ENCODE results near the gene FNDC10.

FNDC10 gene

DNA sequence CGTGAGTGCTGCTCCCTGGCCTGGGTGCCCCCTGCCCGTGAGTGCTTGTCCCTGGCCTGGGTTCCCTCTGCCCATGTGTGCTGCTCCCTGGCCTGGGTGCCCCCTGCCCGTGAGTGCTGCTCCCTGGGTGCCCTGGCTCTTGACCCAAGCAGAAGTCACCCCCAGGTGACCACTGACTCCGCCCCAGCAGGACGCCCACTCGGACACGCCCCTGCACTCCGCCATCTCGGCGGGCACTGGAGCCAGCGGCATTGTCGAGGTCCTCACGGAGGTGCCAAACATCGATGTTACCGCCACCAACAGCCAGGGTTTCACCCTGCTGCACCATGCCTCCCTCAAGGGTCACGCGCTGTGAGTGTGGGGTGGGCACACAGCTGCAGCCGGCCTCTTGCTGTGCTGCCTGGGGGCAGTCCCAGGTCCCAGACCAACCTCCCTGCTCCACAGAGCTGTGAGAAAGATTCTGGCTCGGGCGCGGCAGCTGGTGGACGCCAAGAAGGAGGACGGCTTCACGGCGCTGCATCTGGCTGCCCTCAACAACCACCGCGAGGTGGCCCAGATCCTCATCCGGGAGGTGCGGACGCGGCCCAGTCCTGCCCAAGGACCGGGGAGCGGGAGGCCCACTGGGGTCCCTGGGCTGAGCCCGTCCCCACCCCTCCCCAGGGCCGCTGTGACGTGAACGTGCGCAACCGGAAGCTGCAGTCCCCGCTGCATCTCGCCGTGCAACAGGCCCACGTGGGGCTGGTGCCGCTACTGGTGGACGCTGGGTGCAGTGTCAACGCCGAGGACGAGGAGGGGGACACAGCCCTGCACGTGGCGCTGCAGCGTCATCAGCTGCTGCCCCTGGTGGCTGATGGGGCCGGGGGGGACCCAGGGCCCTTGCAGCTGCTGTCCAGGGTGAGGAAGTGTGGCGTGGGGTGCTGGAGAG lies 28.2 kb upstream of the FNDC10 start:
- DNase-seq (ENCODE audit: low spot score) = no peak

DNA sequence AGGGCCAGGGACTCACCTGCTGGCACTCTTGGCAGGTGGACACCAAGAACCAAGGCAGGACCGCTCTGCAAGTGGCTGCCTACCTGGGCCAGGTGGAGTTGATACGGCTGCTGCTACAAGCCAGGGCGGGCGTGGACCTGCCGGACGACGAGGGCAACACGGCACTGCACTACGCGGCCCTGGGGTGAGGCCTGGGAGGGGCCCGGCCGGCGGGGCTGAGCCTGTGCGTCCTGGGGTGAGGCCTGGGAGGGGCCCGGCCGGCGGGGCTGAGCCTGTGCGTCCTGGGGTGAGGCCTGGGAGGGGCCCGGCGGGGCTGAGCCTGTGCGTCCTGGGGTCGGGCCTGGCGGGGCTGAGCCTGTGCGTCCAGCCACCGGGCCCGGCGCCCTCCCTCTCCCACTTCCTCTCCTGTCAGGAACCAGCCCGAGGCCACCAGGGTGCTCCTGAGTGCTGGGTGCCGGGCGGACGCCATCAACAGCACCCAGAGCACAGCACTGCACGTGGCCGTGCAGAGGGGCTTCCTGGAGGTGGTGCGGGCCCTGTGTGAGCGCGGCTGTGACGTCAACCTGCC lies 27.4 kb upstream of the FNDC10 start:
- no peak for DNase-seq (ENCODE audit: low spot score)

- DNase-seq (ENCODE audit: low spot score) = no peak
These were observed 26.5 kb upstream of the FNDC10 start for GRCh38 chr1:1626207-1627141.

DNA sequence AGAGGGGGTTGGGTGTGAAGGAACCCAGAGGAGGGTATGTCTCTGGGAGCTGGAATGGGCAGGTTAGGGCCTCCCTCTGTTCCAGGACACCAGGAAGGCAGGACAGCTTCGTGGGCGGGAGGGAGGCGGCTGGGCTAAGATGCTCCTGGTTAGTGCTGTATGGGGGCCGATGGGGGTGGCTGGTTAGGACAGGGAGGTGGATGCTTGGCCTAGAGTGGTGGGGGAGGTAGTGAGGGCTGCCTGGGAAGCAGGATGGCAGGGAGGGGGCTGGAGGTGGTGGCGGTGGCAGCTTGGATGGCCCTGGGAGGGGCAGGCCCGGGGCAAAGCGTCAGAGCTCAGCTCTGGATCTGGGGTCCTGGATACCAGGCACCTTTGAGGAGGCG lies 25.9 kb upstream of the FNDC10 start:
- no peak for DNase-seq (ENCODE audit: low spot score)

GRCh38 chr1:1625404-1625775 lies 25.5 kb upstream of the FNDC10 start:
- no peak for DNase-seq (ENCODE audit: low spot score)

DNA sequence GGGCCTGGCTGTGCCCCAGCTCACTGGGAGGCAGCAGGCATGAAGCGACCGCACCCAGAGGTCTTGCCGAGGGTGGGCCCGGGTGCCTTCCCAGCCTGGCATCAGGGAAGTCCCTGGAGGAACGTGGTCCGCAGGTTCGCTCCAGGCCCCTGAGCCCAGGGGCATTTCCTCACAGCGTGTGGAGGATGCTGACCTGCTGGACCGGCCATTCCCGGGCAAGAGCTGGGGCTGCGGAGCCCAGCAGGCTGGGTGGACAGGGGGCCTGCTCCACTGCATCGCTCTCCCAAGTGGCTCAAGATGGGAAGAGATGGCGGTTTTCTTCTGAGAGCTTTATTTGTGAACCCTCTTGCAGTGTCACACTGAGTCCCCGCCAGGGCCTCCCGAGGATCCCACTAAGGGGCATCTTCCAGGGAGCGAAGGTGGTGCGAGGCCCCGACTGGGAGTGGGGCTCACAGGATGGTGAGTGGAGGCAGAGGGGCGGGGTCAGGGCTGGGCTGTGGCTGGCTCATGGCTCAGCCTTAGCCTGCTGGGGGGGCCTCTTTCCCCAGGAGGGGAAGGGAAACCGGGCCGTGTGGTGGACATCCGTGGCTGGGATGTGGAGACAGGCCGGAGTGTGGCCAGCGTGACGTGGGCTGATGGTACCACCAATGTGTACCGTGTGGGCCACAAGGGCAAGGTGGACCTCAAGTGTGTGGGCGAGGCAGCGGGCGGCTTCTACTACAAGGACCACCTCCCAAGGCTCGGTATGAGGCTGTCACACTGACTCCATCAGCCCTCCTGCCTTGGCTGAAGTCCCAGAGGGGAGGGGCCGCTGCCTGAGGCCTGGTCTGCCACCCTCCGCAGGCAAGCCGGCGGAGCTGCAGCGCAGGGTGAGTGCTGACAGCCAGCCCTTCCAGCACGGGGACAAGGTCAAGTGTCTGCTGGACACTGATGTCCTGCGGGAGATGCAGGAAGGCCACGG lies 24.8 kb upstream of the FNDC10 start:
- DNase-seq (ENCODE audit: low spot score) = peak; percentile 47

DNA sequence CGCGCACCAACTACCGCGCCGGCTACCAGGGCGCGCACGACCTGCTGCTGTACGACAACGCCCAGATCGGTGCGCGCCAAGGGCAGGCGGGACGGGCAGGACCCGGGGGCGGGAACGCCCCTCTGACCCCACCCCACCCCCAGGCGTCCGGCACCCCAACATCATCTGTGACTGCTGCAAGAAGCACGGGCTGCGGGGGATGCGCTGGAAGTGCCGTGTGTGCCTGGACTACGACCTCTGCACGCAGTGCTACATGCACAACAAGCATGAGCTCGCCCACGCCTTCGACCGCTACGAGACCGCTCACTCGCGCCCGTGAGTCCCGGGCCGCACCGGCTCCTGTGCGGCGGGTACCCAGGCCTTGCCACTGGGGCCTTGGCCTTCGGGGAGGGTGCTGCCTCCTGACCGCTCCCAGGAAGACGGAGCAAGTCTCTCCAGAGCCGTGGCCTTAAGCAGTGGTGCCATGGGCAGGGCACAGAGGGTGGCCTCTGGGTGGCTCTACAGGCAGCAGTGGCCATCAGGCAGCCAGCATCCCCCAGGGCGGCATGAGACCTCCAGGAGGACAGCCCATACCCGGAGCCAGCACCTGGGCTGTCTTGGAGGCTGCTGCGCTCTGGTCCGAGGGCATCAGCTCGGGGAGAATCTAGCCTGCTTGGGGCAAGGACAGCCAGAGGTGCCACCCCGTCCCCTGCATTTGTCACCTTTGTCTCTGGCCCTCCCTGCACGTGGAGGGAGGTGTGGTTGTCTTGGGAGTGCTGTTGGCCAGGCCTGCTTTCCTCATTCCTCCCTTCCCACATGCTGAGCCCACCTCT lies 23.9 kb upstream of the FNDC10 start:
- no peak for DNase-seq (ENCODE audit: low spot score)

- DNase-seq (ENCODE audit: low spot score) = no peak
These were observed 23.3 kb upstream of the FNDC10 start for GRCh38 chr1:1623181-1623630.

DNA sequence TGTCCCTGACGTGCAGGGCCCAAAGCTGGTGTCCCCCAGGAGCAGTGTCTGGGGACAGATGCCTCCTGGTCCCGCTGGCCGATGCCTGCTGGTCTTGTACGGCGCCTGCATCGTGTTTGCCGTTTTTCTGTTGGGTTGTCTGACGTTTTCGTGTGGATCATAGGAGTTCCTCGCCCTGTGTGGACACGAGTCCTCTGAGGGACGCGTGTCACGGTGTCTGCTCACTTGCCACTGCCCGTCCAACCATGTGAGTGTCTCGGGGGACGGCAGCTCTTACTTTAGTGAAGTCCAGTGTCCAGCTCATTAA lies 22.8 kb upstream of the FNDC10 start:
- no peak for DNase-seq (ENCODE audit: low spot score)

- DNase-seq (ENCODE audit: low spot score) = no peak
These were observed 22.3 kb upstream of the FNDC10 start for GRCh38 chr1:1622010-1622787.

GRCh38 chr1:1621173-1622009 lies 21.5 kb upstream of the FNDC10 start:
- no peak for DNase-seq (ENCODE audit: low spot score)

DNA sequence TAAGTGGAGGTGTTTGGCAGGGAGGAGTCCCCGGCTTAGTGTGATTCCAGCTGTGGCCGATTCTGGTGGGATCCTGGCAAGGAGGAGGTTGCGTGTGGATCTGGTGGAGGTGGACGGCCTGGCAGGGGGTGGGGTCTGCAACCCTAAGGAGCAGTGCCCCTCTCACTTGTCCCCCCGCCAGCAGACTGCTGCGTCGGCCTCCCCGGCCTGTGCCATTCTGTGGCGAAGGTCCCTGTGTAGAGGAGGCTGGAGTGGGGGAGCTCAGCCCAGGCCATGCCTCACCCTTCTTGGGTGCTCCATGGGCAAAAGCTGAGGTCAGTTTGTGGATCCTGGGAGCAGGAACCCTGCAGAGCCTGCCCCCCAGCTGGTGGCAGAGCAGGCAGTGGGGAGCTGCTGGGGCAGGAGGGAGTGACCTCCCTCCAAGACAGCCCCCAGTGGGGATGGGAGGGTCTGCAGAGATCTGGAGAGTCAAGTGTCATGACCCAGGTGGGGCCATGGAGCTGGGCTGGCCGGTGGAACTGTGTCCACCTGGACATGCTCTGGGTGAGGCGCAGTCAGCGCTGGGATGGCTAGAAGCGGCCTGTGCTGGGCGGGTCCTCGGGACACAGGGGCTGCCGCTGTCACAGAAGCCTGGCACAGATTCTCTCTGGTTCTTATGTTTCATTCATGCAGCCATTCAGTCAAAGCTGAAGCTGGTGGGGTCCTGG lies 20.7 kb upstream of the FNDC10 start:
- DNase-seq (ENCODE audit: low spot score) = no peak

DNA sequence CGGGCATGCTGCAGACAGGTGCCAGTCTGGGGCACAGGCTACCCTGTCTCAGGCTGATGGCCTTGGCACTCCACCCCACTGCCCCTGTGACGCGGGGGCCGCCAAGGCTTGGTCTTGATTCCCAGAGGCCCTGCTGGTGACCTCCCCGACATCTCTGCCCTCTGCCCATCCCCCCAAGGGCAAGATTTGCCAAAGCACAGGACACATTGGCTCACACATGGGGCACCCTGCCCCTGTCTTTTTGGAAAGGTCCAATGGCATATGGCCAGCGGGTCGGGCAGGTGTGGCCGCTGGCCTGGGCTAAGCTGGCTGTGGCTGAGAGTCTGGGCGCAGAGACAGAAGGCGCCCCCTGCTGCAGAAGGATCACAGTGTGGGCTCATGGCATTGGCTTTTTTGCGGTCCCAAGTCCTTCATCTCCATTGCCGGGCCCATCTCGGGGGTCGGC lies 20.0 kb upstream of the FNDC10 start:
- DNase-seq (ENCODE audit: low spot score) = peak; percentile 54

GRCh38 chr1:1618396-1619068 lies 18.6 kb upstream of the FNDC10 start:
- no peak for DNase-seq (ENCODE audit: low spot score)

- DNase-seq (ENCODE audit: low spot score) = no peak
These were observed 18.0 kb upstream of the FNDC10 start for GRCh38 chr1:1617925-1618324.

- DNase-seq (ENCODE audit: low spot score) = no peak
These were observed 17.6 kb upstream of the FNDC10 start for GRCh38 chr1:1617516-1617915.

DNA sequence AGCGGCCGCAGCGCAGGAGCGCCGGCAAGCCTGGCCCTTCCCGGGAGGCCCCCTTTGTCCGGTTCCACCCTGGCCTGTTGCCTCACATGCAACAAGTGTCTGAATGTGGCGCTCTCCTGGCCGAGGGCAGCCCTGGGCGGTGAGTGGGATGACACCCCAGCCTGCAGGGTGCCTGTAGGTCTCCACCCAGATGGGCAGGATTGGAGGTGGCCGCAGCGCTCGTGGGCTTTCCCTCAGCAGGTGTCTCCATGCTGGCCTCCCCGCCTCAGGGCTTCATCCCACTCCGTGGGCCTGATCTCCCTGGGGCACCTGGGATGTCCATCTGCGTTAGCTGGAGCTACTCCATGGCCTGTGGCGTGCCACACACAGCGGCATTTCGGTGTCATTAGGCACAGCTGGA lies 16.9 kb upstream of the FNDC10 start:
- no peak for DNase-seq (ENCODE audit: low spot score)

Measured in D341Med (cell line).